GM12892 (cell line): ENCODE measurements around the gene RAB4B.

Source experiments
- POLR2A ChIP-seq: IDR thresholded peaks from 2 replicates; pipeline ENCODE4 v1.6.1; 2011; ENCODE audit warnings: low read depth, low read length, control low read depth
- POLR2AphosphoS5 ChIP-seq: IDR thresholded peaks from 2 replicates; pipeline ENCODE4 v1.6.1; 2011; ENCODE audit warnings: low read depth, low read length, control low read depth
- TAF1 ChIP-seq: IDR thresholded peaks from 2 replicates; pipeline ENCODE4 v1.6.1; 2011; ENCODE audit warnings: low read depth, mild to moderate bottlenecking, control low read depth, low read length, borderline replicate concordance

GRCh38 chr19:40810160-40810559 is 32.1 kb downstream of the RAB4B start:
- TF ChIP-seq TAF1 (no peak), POLR2A (no peak), POLR2AphosphoS5 (no peak)
